ENCODE results near the gene BCL2. TPM values are rescaled to one million over a fixed set of nuclear protein-coding genes. Genes with fewer than 3 reads are reported as not detected.

Gene BCL2
- total RNA-seq, 1 experiment from 2014 or later: 2.5 TPM

- TF ChIP-seq EZH2 (IDR thresholded peaks at IDR 0.05) (no peak), SP1 (IDR thresholded peaks at IDR 0.05; ENCODE audit: low read depth) (no peak), EGR1 (IDR thresholded peaks at IDR 0.05; ENCODE audit: low read depth) (no peak), SRF (IDR thresholded peaks at IDR 0.05; ENCODE audit: low read depth) (no peak), CBX3 (IDR thresholded peaks at IDR 0.05; ENCODE audit: low read depth) (no peak), CEBPB (IDR thresholded peaks at IDR 0.05; ENCODE audit: low read depth) (no peak), YY1 (IDR thresholded peaks at IDR 0.05; ENCODE audit: extremely low read depth, insufficient replicate concordance, low read depth, low read length) (no peak), SIN3A (IDR thresholded peaks at IDR 0.05; ENCODE audit: low read depth) (no peak), RAD21 (IDR thresholded peaks at IDR 0.05; ENCODE audit: low read depth) (no peak), ZFX (IDR thresholded peaks at IDR 0.05) (no peak)
These were observed 36.8 kb upstream of the BCL2 start (continued) for GRCh38 chr18:63356272-63356896.

- H3K27ac ChIP-seq (ENCODE audit: low read depth, low read length): no peak overlapping the region
- H3K9me2 ChIP-seq (ENCODE audit: insufficient read depth): no peaks in the 10 kb centered on the region
- DNase-seq (ENCODE audit: low read depth, low spot score): no peak
- RAD21 ChIA-PET (ENCODE audit: low non-redundant PET in 1 of 2, low total read pairs in 2 of 2, uncharacterized antibody in 2 of 2, unreplicated experiment in 2 of 2): no interaction called here
- POLR2A ChIA-PET: no interaction called here
- TF ChIP-seq SRF (IDR thresholded peaks at IDR 0.05; ENCODE audit: low read depth): no peak
- no peak for TF ChIP-seq EGR1 (IDR thresholded peaks at IDR 0.05; ENCODE audit: low read depth)
- no peak for TF ChIP-seq ZFX (IDR thresholded peaks at IDR 0.05)
- TF ChIP-seq POLR2A (IDR thresholded peaks at IDR 0.05; ENCODE audit: borderline replicate concordance, extremely low read depth, insufficient read depth, insufficient read length): no peak
- TF ChIP-seq SP1 (IDR thresholded peaks at IDR 0.05; ENCODE audit: low read depth): no peak
- no peak for TF ChIP-seq CEBPB (IDR thresholded peaks at IDR 0.05; ENCODE audit: low read depth)
- TF ChIP-seq POLR2AphosphoS5 (IDR thresholded peaks at IDR 0.05; ENCODE audit: low read depth, low read length): no peak
- TF ChIP-seq SIN3A (IDR thresholded peaks at IDR 0.05; ENCODE audit: low read depth): no peak
- no peak for TF ChIP-seq ATF3 (IDR thresholded peaks at IDR 0.05)
- no peak for TF ChIP-seq RAD21 (IDR thresholded peaks at IDR 0.05; ENCODE audit: low read depth)
- no peak for TF ChIP-seq EZH2phosphoT487 (IDR thresholded peaks at IDR 0.05; ENCODE audit: borderline replicate concordance)
- intact Hi-C loops (cut with micrococcal nuclease): no loop called here
- TSS peak; percentile 3 for BruUV-seq (replicated peaks)
- H3K27me3 ChIP-seq (ENCODE audit: insufficient read depth, low read length): no peaks in the 10 kb centered on the region
- no peaks in the 10 kb centered on the region for H3K9me3 ChIP-seq (ENCODE audit: control insufficient read depth in 1 of 2, insufficient read depth in 1 of 2, low read depth in 1 of 2, low read length in 2 of 2)
- no peaks in the 10 kb centered on the region for H3K79me2 ChIP-seq (ENCODE audit: insufficient read depth, low read length)
- no peaks in the 10 kb centered on the region for H4K20me1 ChIP-seq (ENCODE audit: insufficient read depth)
- CTCF ChIA-PET: no interaction called here
- no peaks in the 10 kb centered on the region for H3K4me1 ChIP-seq (ENCODE audit: control insufficient read depth in 1 of 2, insufficient read depth in 2 of 2, low read length in 2 of 2)
- no peak overlapping the region for H3K9ac ChIP-seq (ENCODE audit: low read length)
- H3K4me2 ChIP-seq (ENCODE audit: low read length): no peak overlapping the region
- ATAC-seq: no peak
- no peak overlapping the region for H3K4me3 ChIP-seq (replicated peaks in 1 of 2; ENCODE audit: low read depth in 1 of 2, low read length in 2 of 2)
- peaks cover 41 to 43% of the 10 kb centered on the region in 2 experiments; a peak in 3 of 4 replicates for H3K36me3 ChIP-seq (ENCODE audit: control insufficient read depth in 1 of 2, insufficient read depth in 2 of 2, low read length in 2 of 2)
- H2AFZ ChIP-seq (ENCODE audit: low read depth, low read length, poor library complexity, severe bottlenecking): no peak overlapping the region
These were observed 30.7 kb upstream of the BCL2 start for GRCh38 chr18:63350230-63350629.
